Ovary (tissue), 9 donors: ENCODE results near the gene RNF39. TPM values are rescaled to one million over a fixed set of nuclear protein-coding genes. Genes with fewer than 3 reads are reported as not detected.

ENCODE experiments used
- DNase-seq, 5 donors: peaks; one replicate each; pipeline ENCODE4 v3.0.0-alpha.2; 2019 to 2020
- H3K27ac ChIP-seq, 2 donors: fragments of 200-600 bp; one replicate each; pipeline versions ENCODE4 v1.5.1 to v1.8.0; 2019 to 2022
- H3K27me3 ChIP-seq: fragments of 200-600 bp; one replicate; pipeline ENCODE4 v1.8.0; 2022
- H3K36me3 ChIP-seq: fragments of 200-600 bp; sonication (generic); one replicate; pipeline ENCODE4 v1.5.1; 2019
- H3K4me1 ChIP-seq: one replicate; pipeline ENCODE4 v1.8.1; 2013; ENCODE audit warnings: mild to moderate bottlenecking, moderate library complexity; ENCODE audit not compliant: insufficient read depth
- H3K4me3 ChIP-seq: fragments of 200-600 bp; sonication (generic); one replicate; pipeline ENCODE4 v1.5.1; 2017
- H3K9me3 ChIP-seq, 2 donors: fragments of 200-600 bp in 1 of 2; sonication (generic) in 1 of 2; one replicate each; pipeline versions ENCODE4 v1.5.1 to v1.8.1; 2013 to 2019; ENCODE audit warnings: mild to moderate bottlenecking in 1 of 2, moderate library complexity in 1 of 2
- EP300 ChIP-seq: sonication (generic); formaldehyde crosslinking; IDR thresholded peaks from one replicate; pipeline ENCODE4 v1.6.1; 2017; ENCODE audit warnings: antibody characterized with exemption
- POLR2A ChIP-seq: fragments of 450-650 bp; IDR thresholded peaks from one replicate; pipeline ENCODE4 v1.6.1; 2017; ENCODE audit warnings: antibody characterized with exemption, mild to moderate bottlenecking, moderate library complexity
- WGBS, 3 donors: extraction: QIAGEN DNeasy Blood & Tissue Kit in 1 of 3; methylation state at CpG; one replicate each; pipeline versions ENCODE4 v1.1.5 to v1.1.7; 2013 to 2017; 5-methylcytosine and 5-hydroxymethylcytosine counted together
- intact Hi-C, 4 donors: fragments of 100-400 bp; cut with DNase I; formaldehyde crosslinking; loops; one replicate each; pipeline versions ENCODE4 v1.11.0 to v1.15.1; 2022 to 2023
- polyA plus RNA-seq, 2 donors: library from polyadenylated mRNA; stranded (reverse); fragments of 200-250 nt in 1 of 2; fragments of 350-450 nt in 1 of 2; fragmentation: Illumina TruSeq in 1 of 2; extraction: RNeasy Lipid Tissue Mini Kit (QIAGEN cat#74804) in 1 of 2; gene quantifications; one replicate each; pipeline ENCODE4 v1.2.3, GENCODE V29; 2013 to 2014
- total RNA-seq, 7 donors: library from RNA; depleted of rRNA in 2 of 7; stranded (reverse); fragments of >200 nt in 2 of 7; fragmentation: NEBNext Ultra II Directional in 3 of 7; extraction: Animal tissue kit (Norgen Biotek cat#: 25700) in 3 of 7; gene quantifications; one replicate each; pipeline versions ENCODE4 v1.1.0 to v1.2.4, GENCODE V29; 2016 to 2023
- TF ChIP-seq, protein P1 (sequence below), 3 donors: fragments of 450-650 bp in 2 of 3; fragments of 200-600 bp in 1 of 3; IDR thresholded peaks; one replicate each; pipeline versions ENCODE4 v1.5.1 to v1.8.0; 2016 to 2022; ENCODE audit warnings: antibody characterized with exemption in 3 of 3, mild to moderate bottlenecking in 1 of 3
- donor health status: DM: no; HTN: no; CAD: no; lungs with moderate emphysema.
- donor health status: DM: no; HTN: no; CAD: no.
- donor health status: Bipolar disorder and iron deficiency.
- donor health status: DM: yes; HTN: yes; CAD: no.
- donor health status: DM: no; HTN: no; CAD: no.
- donor health status: DM: yes; HTN: yes; CAD: no.

The RNF39 gene
- total and polyA plus RNA-seq, 9 donors, result 0.28 to 3.1 (median 0.97) TPM; not detected in 1

DNA sequence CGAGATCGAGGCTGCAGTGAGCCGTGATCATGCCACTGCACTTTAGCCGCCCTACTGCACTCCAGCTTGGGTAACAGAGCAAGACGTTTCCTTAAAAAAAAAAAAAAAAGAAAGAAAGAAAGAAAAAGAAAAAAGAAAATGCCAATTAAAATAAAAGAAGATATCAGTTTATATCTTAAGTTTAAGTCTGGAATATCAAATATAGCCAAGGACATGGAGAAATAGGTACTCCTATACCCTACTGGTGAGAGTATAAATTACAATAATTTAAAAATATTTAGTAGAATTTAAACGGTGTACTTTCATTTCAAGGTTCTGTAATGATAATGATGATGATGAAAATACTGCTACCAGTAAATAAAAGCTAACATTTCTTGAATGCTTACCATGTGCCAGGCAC is 41.2 kb upstream of the RNF39 start:
- TF ChIP-seq POLR2A, result no peak
- TF ChIP-seq, protein P1, sequence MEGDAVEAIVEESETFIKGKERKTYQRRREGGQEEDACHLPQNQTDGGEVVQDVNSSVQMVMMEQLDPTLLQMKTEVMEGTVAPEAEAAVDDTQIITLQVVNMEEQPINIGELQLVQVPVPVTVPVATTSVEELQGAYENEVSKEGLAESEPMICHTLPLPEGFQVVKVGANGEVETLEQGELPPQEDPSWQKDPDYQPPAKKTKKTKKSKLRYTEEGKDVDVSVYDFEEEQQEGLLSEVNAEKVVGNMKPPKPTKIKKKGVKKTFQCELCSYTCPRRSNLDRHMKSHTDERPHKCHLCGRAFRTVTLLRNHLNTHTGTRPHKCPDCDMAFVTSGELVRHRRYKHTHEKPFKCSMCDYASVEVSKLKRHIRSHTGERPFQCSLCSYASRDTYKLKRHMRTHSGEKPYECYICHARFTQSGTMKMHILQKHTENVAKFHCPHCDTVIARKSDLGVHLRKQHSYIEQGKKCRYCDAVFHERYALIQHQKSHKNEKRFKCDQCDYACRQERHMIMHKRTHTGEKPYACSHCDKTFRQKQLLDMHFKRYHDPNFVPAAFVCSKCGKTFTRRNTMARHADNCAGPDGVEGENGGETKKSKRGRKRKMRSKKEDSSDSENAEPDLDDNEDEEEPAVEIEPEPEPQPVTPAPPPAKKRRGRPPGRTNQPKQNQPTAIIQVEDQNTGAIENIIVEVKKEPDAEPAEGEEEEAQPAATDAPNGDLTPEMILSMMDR (IDR thresholded peaks at IDR 0.05), result no peak
- TF ChIP-seq EP300, result no peak
- Histone ChIP-seq H3K36me3 (no peaks in the 10 kb centered on the region), H3K27me3 (no peaks in the 10 kb centered on the region), H3K4me1 (no peaks in the 10 kb centered on the region), H3K9me3 (no peaks in the 10 kb centered on the region), H3K27ac (no peak overlapping the region), H3K4me3 (no peak overlapping the region)
- DNase-seq, result no peak
- intact Hi-C loops, result no loop called here
- WGBS, 3 donors, result 68 to 73% (median 69%) methylated on average over 6 of the region's 6 CpGs

DNA sequence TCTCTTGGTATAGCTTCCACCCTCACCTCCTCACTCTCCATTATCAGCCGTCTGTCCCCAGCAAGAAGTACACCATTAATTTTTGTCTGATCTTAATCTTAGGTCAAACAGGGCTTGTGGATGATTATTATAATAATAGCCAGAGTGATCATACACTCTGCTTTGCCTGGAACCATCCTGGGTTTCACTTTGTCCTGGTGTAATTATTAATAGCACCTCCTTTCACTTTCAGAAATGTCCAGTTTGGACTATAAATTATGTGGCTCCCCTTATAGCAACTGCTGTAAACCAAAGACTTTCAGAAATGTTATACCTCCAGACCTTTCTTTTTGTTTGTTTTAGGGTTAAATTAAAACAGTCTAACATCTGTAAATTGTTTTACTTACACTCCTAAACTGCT is 38.3 kb upstream of the RNF39 start:
- TF ChIP-seq, protein P1 (IDR thresholded peaks at IDR 0.05), result no peak
- TF ChIP-seq EP300 (no peak), POLR2A (no peak)
- Histone ChIP-seq H3K27me3 (no peaks in the 10 kb centered on the region), H3K27ac (no peak overlapping the region)

DNA sequence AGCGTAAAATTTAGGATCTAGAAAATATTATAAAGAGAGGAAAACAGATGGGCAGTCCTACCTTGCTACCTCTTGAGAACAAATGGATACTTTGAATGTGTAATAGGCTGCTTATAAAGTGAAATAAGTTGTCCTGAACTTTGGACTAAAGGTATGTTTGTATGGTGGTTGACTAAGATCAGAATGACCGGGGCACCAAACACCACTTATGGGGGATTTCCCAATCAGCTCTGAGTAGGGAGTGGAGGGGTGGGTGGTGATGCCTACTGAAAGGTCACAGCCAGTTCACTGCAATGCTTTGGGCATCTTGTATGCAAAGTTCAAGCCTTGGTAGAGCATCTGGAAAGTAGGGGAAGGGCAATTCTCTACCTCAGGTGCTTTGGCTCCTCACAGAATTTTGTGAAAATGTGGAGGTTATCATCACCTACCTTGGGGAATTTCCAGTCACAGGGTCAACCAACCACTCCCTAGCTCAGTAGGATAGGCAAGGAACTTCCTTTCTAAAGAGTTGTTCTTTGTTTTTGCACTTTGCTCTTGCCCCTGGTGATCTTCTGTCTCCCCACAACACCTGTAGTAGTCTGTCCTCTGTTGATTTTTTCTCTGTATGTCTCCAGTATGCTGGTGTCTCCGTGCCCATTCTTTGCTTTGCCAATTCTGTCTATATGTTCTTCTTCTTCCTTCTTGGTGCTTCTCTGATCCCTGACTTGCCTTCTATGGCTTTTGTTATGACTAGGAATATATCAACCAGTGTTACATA is 37.6 kb upstream of the RNF39 start, which contains the start of gene TRIM31:
Gene TRIM31 (minus strand): TSS at position 88 of the 757 bp plus-strand sequence. CDS start 285 bp downstream, outside the sequence.
- no peaks in the 10 kb centered on the region for H3K27me3 ChIP-seq
- intact Hi-C loops, result no loop called here
- no peak within 1 kb of the TSS for H3K4me3 ChIP-seq
- no peak for TF ChIP-seq POLR2A
- TF ChIP-seq, protein P1 (IDR thresholded peaks at IDR 0.05), result no peak
- H3K9me3 ChIP-seq, result no peaks in the 10 kb centered on the region
- 72 to 83% (median 72%) methylated on average over 3 of the region's 3 CpGs for WGBS, 3 donors
- H3K36me3 ChIP-seq, result no peaks in the 10 kb centered on the region
- DNase-seq, result no peak
- H3K4me1 ChIP-seq, result no peaks in the 10 kb centered on the region
- H3K27ac ChIP-seq, result no peak within 1 kb of the TSS

More for the DNA sequence above, 38.3 kb upstream of the RNF39 start:
- DNase-seq, result no peak
- intact Hi-C loops, result no loop called here
- H3K9me3 ChIP-seq, result no peaks in the 10 kb centered on the region
- no peaks in the 10 kb centered on the region for H3K36me3 ChIP-seq
- WGBS, 3 donors, result 54 to 73% (median 57%) methylated on average over 1 of the region's 1 CpG
- H3K4me1 ChIP-seq, result no peaks in the 10 kb centered on the region
- H3K4me3 ChIP-seq, result no peak overlapping the region

DNA sequence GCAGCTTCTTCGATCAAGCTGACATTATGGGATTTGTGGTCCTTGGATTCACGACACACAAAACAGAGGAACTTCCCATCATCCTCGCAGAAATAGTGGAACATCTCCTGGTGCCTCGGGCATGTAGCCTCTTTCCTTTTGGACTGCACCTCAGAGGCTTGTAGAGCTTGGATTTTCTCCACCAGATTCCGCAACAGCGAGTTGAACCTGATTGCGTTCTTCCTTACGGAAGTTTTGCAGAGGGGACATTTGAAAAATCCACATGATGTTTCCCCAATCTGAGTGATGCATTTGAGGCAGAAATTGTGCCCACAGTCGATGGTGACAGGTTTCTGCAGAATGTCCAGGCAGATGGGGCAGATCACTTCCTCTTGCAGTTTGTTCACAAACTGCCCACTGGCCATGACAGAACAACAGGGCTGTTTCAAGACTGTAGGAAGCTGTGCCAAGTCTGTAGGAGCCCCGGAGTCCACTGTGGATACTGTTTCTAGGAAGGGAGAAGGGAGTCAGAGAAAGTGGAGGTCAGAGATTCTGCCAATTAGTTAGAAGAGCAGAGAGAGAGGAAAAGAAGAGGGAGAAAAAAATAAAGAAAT is 36.9 kb upstream of the RNF39 start:
- intact Hi-C loops, result no loop called here
- no peak for DNase-seq
- no peak for TF ChIP-seq EP300
- no peak for TF ChIP-seq POLR2A
- TF ChIP-seq, protein P1 (IDR thresholded peaks at IDR 0.05), result no peak
- 72 to 76% (median 75%) methylated on average over 10 of the region's 10 CpGs for WGBS, 3 donors
- Histone ChIP-seq H3K4me1 (no peaks in the 10 kb centered on the region), H3K9me3 (no peaks in the 10 kb centered on the region), H3K27me3 (no peaks in the 10 kb centered on the region), H3K27ac (no peak overlapping the region), H3K4me3 (no peak overlapping the region), H3K36me3 (no peaks in the 10 kb centered on the region)
